Mesendoderm (in vitro differentiated cells): Measurements from ENCODE around the gene UBAC2.
A peak's percentile ranks its signal among the peaks of the same experiment; 100 is the strongest.

Experiments
- DNase-seq: peaks from one replicate; pipeline ENCODE4 v3.0.0; 2013
- H2AK5ac ChIP-seq: 2 replicates; pipeline ENCODE4 v1.6.1; 2013; ENCODE audit warnings: low read length, inconsistent platforms
- H2BK120ac ChIP-seq: 2 replicates; pipeline ENCODE4 v1.6.1; 2013; ENCODE audit warnings: low read depth, mild to moderate bottlenecking, low read length, moderate library complexity, mixed read lengths
- H2BK15ac ChIP-seq: replicated peaks from 2 replicates; pipeline ENCODE4 v1.6.1; 2013; ENCODE audit warnings: low read depth, mild to moderate bottlenecking, moderate library complexity
- H2BK5ac ChIP-seq: 2 replicates; pipeline ENCODE4 v1.6.1; 2013; ENCODE audit warnings: low read length, inconsistent platforms
- H3K18ac ChIP-seq: 2 replicates; pipeline ENCODE4 v1.6.1; 2013; ENCODE audit warnings: mild to moderate bottlenecking, low read length, mixed read lengths
- H3K23ac ChIP-seq: one replicate; pipeline ENCODE4 v1.6.1; 2013; ENCODE audit warnings: low read length
- H3K27ac ChIP-seq: 2 replicates; pipeline ENCODE4 v1.5.1; 2013; ENCODE audit warnings: low read depth, mild to moderate bottlenecking, inconsistent platforms, low read length, moderate library complexity
- H3K27me3 ChIP-seq: 2 replicates; pipeline ENCODE4 v1.6.1; 2013; ENCODE audit warnings: low read length, control low read depth, mild to moderate bottlenecking, inconsistent platforms; ENCODE audit not compliant: insufficient read depth, poor library complexity
- H3K36me3 ChIP-seq: 2 replicates; pipeline ENCODE4 v1.6.1; 2013; ENCODE audit warnings: low read length, inconsistent platforms; ENCODE audit not compliant: control insufficient read depth, insufficient read depth
- H3K4ac ChIP-seq: one replicate; pipeline ENCODE4 v1.6.1; 2013; ENCODE audit warnings: low read depth, mild to moderate bottlenecking, low read length, moderate library complexity
- H3K4me1 ChIP-seq: 2 replicates; pipeline ENCODE4 v1.6.1; 2013; ENCODE audit warnings: low read depth, low read length, inconsistent platforms; ENCODE audit not compliant: control insufficient read depth
- H3K4me2 ChIP-seq: 2 replicates; pipeline ENCODE4 v1.6.1; 2013; ENCODE audit warnings: low read length
- H3K4me3 ChIP-seq: 2 replicates; pipeline ENCODE4 v1.5.1; 2013; ENCODE audit warnings: mild to moderate bottlenecking, low read length
- H3K56ac ChIP-seq: one replicate; pipeline ENCODE4 v1.6.1; 2013; ENCODE audit warnings: low read length
- H3K79me1 ChIP-seq: 2 replicates; pipeline ENCODE4 v1.6.1; 2013; ENCODE audit warnings: low read length, inconsistent platforms
- H3K79me2 ChIP-seq: 2 replicates; pipeline ENCODE4 v1.6.1; 2013; ENCODE audit warnings: mild to moderate bottlenecking, low read length; ENCODE audit not compliant: control insufficient read depth, insufficient read depth
- H3K9ac ChIP-seq: 2 replicates; pipeline ENCODE4 v1.6.1; 2013; ENCODE audit warnings: low read length, inconsistent platforms
- H4K5ac ChIP-seq: one replicate; pipeline ENCODE4 v1.6.1; 2013; ENCODE audit warnings: low read length
- H4K8ac ChIP-seq: one replicate; pipeline ENCODE4 v1.6.1; 2013; ENCODE audit warnings: low read depth, mild to moderate bottlenecking, control low read depth, low read length, moderate library complexity
- WGBS: extraction: QIAGEN DNeasy Blood & Tissue Kit; methylation state at CpG from one replicate; pipeline ENCODE4 v1.1.7; 2013; ENCODE audit warnings: low lambda C conversion rate, missing lambda C conversion rate; ENCODE audit not compliant: insufficient coverage; ENCODE audit errors: extremely low coverage; 5-methylcytosine and 5-hydroxymethylcytosine counted together

Gene UBAC2

DNA sequence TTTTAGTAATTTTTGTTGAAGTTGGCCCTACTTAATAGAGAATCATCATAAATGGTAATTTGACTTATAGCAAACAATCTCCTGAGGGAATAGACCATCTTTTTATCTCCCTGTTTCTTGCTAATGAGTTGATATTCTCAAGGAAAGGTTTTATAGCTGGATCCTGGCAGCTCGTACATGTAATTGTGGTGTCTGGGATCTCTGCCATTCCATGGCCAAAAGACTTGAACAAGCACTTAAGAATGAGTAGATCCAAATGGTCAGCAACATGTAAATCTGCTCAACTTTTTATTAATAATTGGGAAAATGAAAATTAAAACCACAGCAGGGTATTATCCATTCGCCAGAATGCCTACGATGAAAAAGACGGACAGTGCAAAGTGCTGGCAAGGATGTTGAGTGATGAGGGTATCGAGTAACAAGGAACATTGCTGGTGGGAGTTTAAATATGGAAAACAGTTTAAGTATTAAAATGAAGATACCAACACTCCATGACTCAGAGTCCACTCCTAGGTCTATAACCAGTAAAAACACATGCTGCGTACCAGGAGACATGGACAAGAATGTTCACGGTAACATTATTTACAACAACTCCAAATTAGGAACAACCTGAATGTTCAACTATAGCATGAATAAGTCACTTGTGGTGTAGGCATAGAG lies 62.6 kb downstream of the UBAC2 start:
- peaks cover 3% of the 10 kb centered on the region for H3K79me1 ChIP-seq
- no peak overlapping the region for H3K23ac ChIP-seq
- H4K5ac ChIP-seq, result no peak overlapping the region
- H2BK120ac ChIP-seq, result no peak overlapping the region
- no peak overlapping the region for H2BK15ac ChIP-seq
- H3K4ac ChIP-seq, result no peak overlapping the region
- H2AK5ac ChIP-seq, result no peak overlapping the region
- H4K8ac ChIP-seq, result no peak overlapping the region
- H3K79me2 ChIP-seq, result no peaks in the 10 kb centered on the region
- no peaks in the 10 kb centered on the region for H3K27me3 ChIP-seq
- no peak overlapping the region for H3K4me2 ChIP-seq
- no peak overlapping the region for H3K56ac ChIP-seq
- no peaks in the 10 kb centered on the region for H3K36me3 ChIP-seq
- no peak for DNase-seq
- H3K9ac ChIP-seq, result no peak overlapping the region
- no peak overlapping the region for H3K18ac ChIP-seq
- no peak overlapping the region for H3K4me3 ChIP-seq
- peaks cover 4% of the 10 kb centered on the region for H3K4me1 ChIP-seq
- no CpG with 5 or more reads among the region's 7 CpGs for WGBS
- H2BK5ac ChIP-seq, result no peak overlapping the region
- H3K27ac ChIP-seq, result no peak overlapping the region

DNA sequence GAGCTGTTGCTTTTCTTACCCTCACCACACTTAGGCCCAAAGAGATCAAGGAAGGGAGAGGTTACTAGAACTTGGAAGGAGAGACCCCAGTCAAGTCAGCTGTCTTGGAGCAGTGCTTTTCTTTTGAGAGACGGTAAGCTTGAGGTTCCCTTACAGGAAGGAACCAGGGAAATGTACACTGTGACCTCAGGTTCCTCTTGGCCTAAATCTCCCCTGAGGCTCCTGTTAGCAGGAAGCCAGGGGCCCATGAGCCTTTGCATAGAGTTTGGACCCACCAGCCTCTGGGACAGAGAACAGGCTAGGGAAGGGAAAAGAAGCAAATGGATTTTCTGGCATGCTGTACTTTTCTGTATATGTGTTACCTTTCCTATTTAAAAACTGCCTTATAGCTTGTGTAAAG lies 63.4 kb downstream of the UBAC2 start:
- Histone ChIP-seq H3K27me3 (no peaks in the 10 kb centered on the region), H3K4me1 (peaks cover 4% of the 10 kb centered on the region), H2BK15ac (no peak overlapping the region), H3K79me1 (peaks cover 3% of the 10 kb centered on the region), H3K4me2 (no peak overlapping the region), H3K18ac (no peak overlapping the region), H4K8ac (no peak overlapping the region), H3K56ac (no peak overlapping the region), H3K4ac (no peak overlapping the region), H4K5ac (no peak overlapping the region), H3K27ac (no peak overlapping the region), H2BK120ac (no peak overlapping the region), H3K4me3 (no peak overlapping the region), H3K79me2 (no peaks in the 10 kb centered on the region), H2BK5ac (no peak overlapping the region), H3K36me3 (no peaks in the 10 kb centered on the region), H3K23ac (no peak overlapping the region), H3K9ac (no peak overlapping the region), H2AK5ac (no peak overlapping the region)
- no peak for DNase-seq
- no CpG with 5 or more reads among the region's 1 CpG for WGBS

DNA sequence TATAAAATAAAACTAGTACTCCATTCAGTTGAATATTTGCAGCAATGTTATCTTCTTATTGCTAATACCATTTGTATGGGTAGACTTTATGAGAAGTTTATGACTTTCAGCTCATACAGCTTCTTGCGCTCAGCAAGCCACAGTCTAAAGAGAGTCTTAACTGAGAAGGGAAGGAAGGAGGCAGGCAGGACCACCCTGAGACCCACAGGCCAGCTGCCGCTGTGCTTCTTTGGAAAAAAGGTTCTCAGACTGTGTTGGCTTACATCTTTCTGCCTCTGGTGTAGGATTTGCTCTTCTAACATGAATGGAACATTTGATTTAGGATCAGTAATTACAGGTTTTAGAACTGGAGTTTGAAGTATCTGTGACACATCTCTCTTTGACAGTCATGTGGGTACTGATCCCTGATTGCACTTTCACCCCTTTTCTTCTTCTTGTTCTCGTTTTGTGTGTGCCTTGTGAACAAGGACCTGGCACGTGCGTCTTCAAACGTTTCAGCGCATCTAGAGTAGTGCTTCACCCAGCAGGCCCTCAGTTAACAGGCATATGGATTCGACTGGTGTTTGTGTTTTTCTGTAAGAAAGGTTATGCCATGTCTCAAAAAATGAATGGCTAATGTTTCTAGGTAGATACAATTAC lies 64.6 kb downstream of the UBAC2 start:
- H3K18ac ChIP-seq, result no peak overlapping the region
- no peak overlapping the region for H3K9ac ChIP-seq
- H2BK120ac ChIP-seq, result no peak overlapping the region
- no peak overlapping the region for H3K27ac ChIP-seq
- no peak overlapping the region for H2BK5ac ChIP-seq
- no peak overlapping the region for H3K4ac ChIP-seq
- no peak overlapping the region for H3K23ac ChIP-seq
- no peak overlapping the region for H2AK5ac ChIP-seq
- peaks cover 2% of the 10 kb centered on the region for H3K79me1 ChIP-seq
- H3K36me3 ChIP-seq, result no peaks in the 10 kb centered on the region
- H3K56ac ChIP-seq, result no peak overlapping the region
- H3K4me3 ChIP-seq, result no peak overlapping the region
- H3K27me3 ChIP-seq, result no peaks in the 10 kb centered on the region
- no peak overlapping the region for H3K4me2 ChIP-seq
- H3K79me2 ChIP-seq, result no peaks in the 10 kb centered on the region
- H4K5ac ChIP-seq, result no peak overlapping the region
- no peak overlapping the region for H4K8ac ChIP-seq
- WGBS, result no CpG with 5 or more reads among the region's 8 CpGs
- peaks cover 4% of the 10 kb centered on the region for H3K4me1 ChIP-seq
- DNase-seq, result no peak
- no peak overlapping the region for H2BK15ac ChIP-seq

DNA sequence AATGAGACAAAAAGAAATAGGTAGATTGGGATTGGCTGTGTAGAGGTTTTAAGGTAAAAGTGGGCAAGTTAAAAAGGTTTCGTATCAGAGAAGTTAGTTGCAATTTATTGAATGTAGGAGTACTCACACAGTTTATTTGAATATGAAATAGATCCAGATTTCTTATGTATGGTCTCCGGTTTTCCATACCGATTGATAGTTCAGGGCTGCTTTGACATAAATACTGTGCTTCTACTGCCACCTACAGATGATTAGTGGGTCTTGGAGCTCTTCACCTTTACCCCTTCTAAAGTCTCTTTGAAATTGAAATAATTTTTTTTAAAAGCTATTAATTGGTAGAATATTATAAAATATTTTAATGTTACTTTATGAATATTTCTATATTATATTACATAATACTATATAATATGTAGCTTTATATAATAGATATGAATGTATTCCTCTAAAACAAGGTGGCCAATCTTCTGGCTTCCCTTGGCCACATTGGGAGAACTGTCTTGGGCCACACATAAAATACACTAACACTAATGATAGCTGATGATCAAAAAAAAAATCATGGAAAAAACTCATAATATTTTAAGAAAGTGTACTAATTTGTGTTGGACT lies 65.3 kb downstream of the UBAC2 start:
- no peak overlapping the region for H3K4ac ChIP-seq
- H3K4me3 ChIP-seq, result no peak overlapping the region
- H3K27ac ChIP-seq, result no peak overlapping the region
- H3K27me3 ChIP-seq, result no peaks in the 10 kb centered on the region
- peak; percentile 57 for DNase-seq
- H2AK5ac ChIP-seq, result no peak overlapping the region
- peaks cover 4% of the 10 kb centered on the region for H3K4me1 ChIP-seq
- no peak overlapping the region for H3K18ac ChIP-seq
- H3K79me1 ChIP-seq, result peaks cover 2% of the 10 kb centered on the region
- H2BK15ac ChIP-seq, result no peak overlapping the region
- no peak overlapping the region for H3K4me2 ChIP-seq
- H3K79me2 ChIP-seq, result no peaks in the 10 kb centered on the region
- H2BK120ac ChIP-seq, result no peak overlapping the region
- H3K36me3 ChIP-seq, result no peaks in the 10 kb centered on the region
- no peak overlapping the region for H3K56ac ChIP-seq
- WGBS, result no CpG with 5 or more reads among the region's 3 CpGs
- no peak overlapping the region for H4K5ac ChIP-seq
- no peak overlapping the region for H4K8ac ChIP-seq
- H3K9ac ChIP-seq, result no peak overlapping the region
- no peak overlapping the region for H3K23ac ChIP-seq
- no peak overlapping the region for H2BK5ac ChIP-seq

DNA sequence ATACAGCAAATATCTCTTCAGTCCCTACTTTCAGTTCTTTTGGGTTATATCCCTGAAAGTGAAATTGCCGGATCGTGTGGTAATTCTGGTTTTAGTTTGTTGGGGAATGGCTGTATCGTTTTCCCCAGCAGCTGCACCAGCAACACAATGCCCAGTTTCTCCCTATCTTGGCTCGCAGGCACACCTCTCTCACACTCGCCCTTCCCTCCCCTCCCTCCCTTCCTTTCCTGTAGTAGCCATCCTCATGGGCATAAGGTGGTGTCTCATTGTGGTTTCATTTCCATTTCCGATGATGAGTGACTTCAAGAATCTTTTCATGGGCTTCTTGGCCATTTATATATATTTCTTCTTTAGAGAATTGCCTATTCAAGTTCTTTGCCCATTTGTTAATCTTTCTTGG lies 66.2 kb downstream of the UBAC2 start:
- H3K56ac ChIP-seq, result no peak overlapping the region
- WGBS, result no CpG with 5 or more reads among the region's 6 CpGs
- no peak overlapping the region for H3K27ac ChIP-seq

More for the DNA sequence above, 66.2 kb downstream of the UBAC2 start:
- Histone ChIP-seq H3K4me2 (no peak overlapping the region), H3K36me3 (no peaks in the 10 kb centered on the region), H3K27me3 (no peaks in the 10 kb centered on the region), H3K18ac (no peak overlapping the region), H2BK120ac (no peak overlapping the region), H3K4ac (no peak overlapping the region), H3K79me1 (peaks cover 5% of the 10 kb centered on the region), H3K79me2 (peaks cover 2% of the 10 kb centered on the region), H2BK5ac (no peak overlapping the region), H3K4me1 (peaks cover 4% of the 10 kb centered on the region), H4K5ac (no peak overlapping the region), H2AK5ac (no peak overlapping the region), H3K9ac (no peak overlapping the region), H2BK15ac (no peak overlapping the region), H3K4me3 (no peak overlapping the region), H4K8ac (no peak overlapping the region), H3K23ac (no peak overlapping the region)
- DNase-seq, result no peak
